Esophagus muscularis mucosa (tissue), 3 donors: ENCODE measurements around the gene CD46.

ENCODE experiments used
- POLR2AphosphoS5 ChIP-seq, 2 donors: sonication (generic); formaldehyde crosslinking; IDR thresholded peaks; one replicate each; pipeline ENCODE4 v1.6.1; 2017; ENCODE audit warnings: antibody characterized with exemption in 2 of 2
- TF ChIP-seq, protein P1 (sequence below), 3 experiments: fragments of 200-600 bp in 2 of 3; fragments of 450-650 bp in 1 of 3; sonication (generic) in 2 of 3; IDR thresholded peaks; one replicate each; pipeline ENCODE4 v1.5.1; 2017 to 2019; ENCODE audit warnings: antibody characterized with exemption in 3 of 3, mild to moderate bottlenecking in 2 of 3, moderate library complexity in 1 of 3

DNA sequence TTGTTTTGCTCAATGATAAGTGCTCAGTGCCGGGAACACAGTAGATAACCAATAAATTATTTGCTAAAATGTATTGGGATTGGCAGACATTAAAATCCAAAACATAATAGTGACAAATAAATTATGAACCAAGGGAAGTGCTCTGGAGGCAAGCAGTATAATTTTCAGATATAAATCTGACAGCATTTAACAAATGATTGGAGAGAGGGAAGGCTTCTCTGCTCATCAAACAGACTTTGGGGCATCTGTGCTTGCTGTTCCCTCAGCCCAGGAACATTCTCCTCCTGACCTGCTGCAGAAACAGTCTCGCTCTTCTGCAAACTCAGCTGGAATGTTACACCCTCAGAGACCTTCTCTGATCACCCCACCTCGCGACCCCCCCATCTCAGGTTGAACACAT is 2.2 kb downstream of the CD46 start:
- TF ChIP-seq, protein P1, sequence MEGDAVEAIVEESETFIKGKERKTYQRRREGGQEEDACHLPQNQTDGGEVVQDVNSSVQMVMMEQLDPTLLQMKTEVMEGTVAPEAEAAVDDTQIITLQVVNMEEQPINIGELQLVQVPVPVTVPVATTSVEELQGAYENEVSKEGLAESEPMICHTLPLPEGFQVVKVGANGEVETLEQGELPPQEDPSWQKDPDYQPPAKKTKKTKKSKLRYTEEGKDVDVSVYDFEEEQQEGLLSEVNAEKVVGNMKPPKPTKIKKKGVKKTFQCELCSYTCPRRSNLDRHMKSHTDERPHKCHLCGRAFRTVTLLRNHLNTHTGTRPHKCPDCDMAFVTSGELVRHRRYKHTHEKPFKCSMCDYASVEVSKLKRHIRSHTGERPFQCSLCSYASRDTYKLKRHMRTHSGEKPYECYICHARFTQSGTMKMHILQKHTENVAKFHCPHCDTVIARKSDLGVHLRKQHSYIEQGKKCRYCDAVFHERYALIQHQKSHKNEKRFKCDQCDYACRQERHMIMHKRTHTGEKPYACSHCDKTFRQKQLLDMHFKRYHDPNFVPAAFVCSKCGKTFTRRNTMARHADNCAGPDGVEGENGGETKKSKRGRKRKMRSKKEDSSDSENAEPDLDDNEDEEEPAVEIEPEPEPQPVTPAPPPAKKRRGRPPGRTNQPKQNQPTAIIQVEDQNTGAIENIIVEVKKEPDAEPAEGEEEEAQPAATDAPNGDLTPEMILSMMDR (IDR thresholded peaks at IDR 0.05): no peak
- TF ChIP-seq POLR2AphosphoS5 (IDR thresholded peaks at IDR 0.05): no peak
